ENCODE measurements around the gene ANGEL2. TPM values are rescaled to one million over a fixed set of nuclear protein-coding genes. Genes with fewer than 3 reads are reported as not detected.

ANGEL2 gene
- total and polyA plus RNA-seq, 12 donors, result 17.7 to 47.3 (median 27.6) TPM

DNA sequence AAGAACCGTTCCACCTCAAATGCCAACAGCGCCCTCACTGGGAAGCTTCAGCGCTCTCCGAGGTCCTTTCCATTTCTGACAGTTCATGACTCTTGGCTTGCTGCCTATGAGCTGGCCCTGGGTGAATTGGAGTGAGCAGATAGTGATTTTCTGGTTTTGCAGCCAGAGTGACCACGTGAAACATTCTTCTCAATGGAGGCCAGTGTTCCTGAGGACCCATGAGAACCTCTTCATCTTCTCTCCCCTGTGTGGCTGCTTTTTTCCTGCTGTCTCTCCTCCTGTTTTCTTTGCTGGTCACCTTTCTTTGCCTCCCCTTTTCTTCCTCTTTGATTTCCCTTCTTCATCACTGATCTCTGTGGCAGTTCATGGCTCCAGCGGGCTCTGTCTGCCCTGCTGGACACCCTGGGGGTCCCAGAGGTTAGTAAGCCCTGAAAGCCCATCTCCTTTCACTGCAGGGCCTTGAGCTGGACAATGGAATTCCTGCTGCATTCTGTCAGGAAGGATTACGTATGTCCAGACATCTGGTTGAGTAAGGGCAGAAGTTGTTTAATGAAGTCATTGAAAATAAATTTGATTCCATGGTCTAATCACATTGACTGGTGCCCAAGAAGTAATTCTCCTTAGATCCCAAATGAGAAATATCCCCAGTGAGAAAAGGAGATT is 35.4 kb downstream of the ANGEL2 start:
- DNase-seq, result peak; percentile 54 to 81 (median 77)
- Histone ChIP-seq H3K36me3 (replicated peaks in 1 of 2) (no peaks in the 10 kb centered on the region), H3K9me3 (replicated peaks in 1 of 3) (no peaks in the 10 kb centered on the region), H3K4me3 (no peak overlapping the region), H3K27ac (no peak overlapping the region), H3K27me3 (no peaks in the 10 kb centered on the region), H3K4me1 (replicated peaks in 1 of 2) (peaks cover 4 to 10% of the 10 kb centered on the region in 2 donors)
- TF ChIP-seq, protein P1, sequence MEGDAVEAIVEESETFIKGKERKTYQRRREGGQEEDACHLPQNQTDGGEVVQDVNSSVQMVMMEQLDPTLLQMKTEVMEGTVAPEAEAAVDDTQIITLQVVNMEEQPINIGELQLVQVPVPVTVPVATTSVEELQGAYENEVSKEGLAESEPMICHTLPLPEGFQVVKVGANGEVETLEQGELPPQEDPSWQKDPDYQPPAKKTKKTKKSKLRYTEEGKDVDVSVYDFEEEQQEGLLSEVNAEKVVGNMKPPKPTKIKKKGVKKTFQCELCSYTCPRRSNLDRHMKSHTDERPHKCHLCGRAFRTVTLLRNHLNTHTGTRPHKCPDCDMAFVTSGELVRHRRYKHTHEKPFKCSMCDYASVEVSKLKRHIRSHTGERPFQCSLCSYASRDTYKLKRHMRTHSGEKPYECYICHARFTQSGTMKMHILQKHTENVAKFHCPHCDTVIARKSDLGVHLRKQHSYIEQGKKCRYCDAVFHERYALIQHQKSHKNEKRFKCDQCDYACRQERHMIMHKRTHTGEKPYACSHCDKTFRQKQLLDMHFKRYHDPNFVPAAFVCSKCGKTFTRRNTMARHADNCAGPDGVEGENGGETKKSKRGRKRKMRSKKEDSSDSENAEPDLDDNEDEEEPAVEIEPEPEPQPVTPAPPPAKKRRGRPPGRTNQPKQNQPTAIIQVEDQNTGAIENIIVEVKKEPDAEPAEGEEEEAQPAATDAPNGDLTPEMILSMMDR (IDR thresholded peaks at IDR 0.05), result no peak
- TF ChIP-seq POLR2A (IDR thresholded peaks at IDR 0.05), result no peak
- intact Hi-C loops (cut with DNase I), result loop anchor here in 1 of 2 donors (10.0 kb wide), 2 partner anchors 155 to 305 kb away; no protein-coding TSS in a partner anchor
- 65 to 77% (median 71%) methylated on average over 5 to 7 of the region's 7 CpGs for WGBS, 4 donors

GRCh38 chr1:212979340-212980122 is 36.1 kb downstream of the ANGEL2 start:
- intact Hi-C loops (cut with DNase I), result loop anchor here in 1 of 2 donors (10.0 kb wide), 2 partner anchors 155 to 305 kb away; no protein-coding TSS in a partner anchor
- H3K9me3 ChIP-seq (replicated peaks in 1 of 3), result no peaks in the 10 kb centered on the region
- DNase-seq, result peak in 1 of 7 donors; percentile 23
- TF ChIP-seq, protein P1 (IDR thresholded peaks at IDR 0.05), result no peak
- no peak for TF ChIP-seq POLR2A (IDR thresholded peaks at IDR 0.05)
- WGBS, 4 donors, result 87 to 91% (median 89%) methylated on average over 12 to 14 of the region's 14 CpGs
- no peak overlapping the region for H3K4me3 ChIP-seq
- peaks cover 4 to 10% of the 10 kb centered on the region in 2 donors for H3K4me1 ChIP-seq (replicated peaks in 1 of 2)
- H3K36me3 ChIP-seq (replicated peaks in 1 of 2), result no peaks in the 10 kb centered on the region
- no peaks in the 10 kb centered on the region for H3K27me3 ChIP-seq
- H3K27ac ChIP-seq, result no peak overlapping the region

- Histone ChIP-seq H3K27ac (no peak overlapping the region), H3K4me3 (no peak overlapping the region), H3K9me3 (replicated peaks in 1 of 3) (no peaks in the 10 kb centered on the region), H3K36me3 (replicated peaks in 1 of 2) (no peaks in the 10 kb centered on the region), H3K27me3 (no peaks in the 10 kb centered on the region), H3K4me1 (replicated peaks in 1 of 2) (peaks cover 4 to 10% of the 10 kb centered on the region in 2 donors)
- peak in 1 of 7 donors; percentile 23 for DNase-seq
- TF ChIP-seq, protein P1 (IDR thresholded peaks at IDR 0.05), result no peak
- TF ChIP-seq POLR2A (IDR thresholded peaks at IDR 0.05), result no peak
- WGBS, 4 donors, result 80 to 91% (median 87%) methylated on average over 13 to 16 of the region's 16 CpGs
- intact Hi-C loops (cut with DNase I), result no loop called here
Observed at GRCh38 chr1:212977781-212978645, 37.7 kb downstream of the ANGEL2 start.

All from adrenal gland (tissue), 12 donors.